IPS-18c (cell line): ENCODE measurements around the gene KCNH3.
A peak's percentile ranks its signal among the peaks of the same experiment; 100 is the strongest.

Source experiments
- H3K4me3 ChIP-seq: 2 replicates; pipeline ENCODE4 v1.7.0; 2013; ENCODE audit warnings: low read depth, mild to moderate bottlenecking, low read length, moderate library complexity; ENCODE audit not compliant: insufficient read depth
- H3K9me3 ChIP-seq: one replicate; pipeline ENCODE4 v1.6.1; 2013; ENCODE audit warnings: mild to moderate bottlenecking, low read length, moderate library complexity; ENCODE audit not compliant: control insufficient read depth, insufficient read depth

Gene KCNH3

GRCh38 chr12:49540229-49541139 lies 1.7 kb downstream of the KCNH3 start:
- peaks cover 2% of the 10 kb centered on the region for H3K9me3 ChIP-seq
- H3K4me3 ChIP-seq: no peak overlapping the region

GRCh38 chr12:49541140-49541861 lies 2.5 kb downstream of the KCNH3 start:
- Histone ChIP-seq H3K4me3 (no peak overlapping the region), H3K9me3 (peaks cover 2% of the 10 kb centered on the region)

- Histone ChIP-seq H3K9me3 (peaks cover 2% of the 10 kb centered on the region), H3K4me3 (no peak overlapping the region)
These were observed 3.2 kb downstream of the KCNH3 start for GRCh38 chr12:49541911-49542505.

GRCh38 chr12:49542592-49543160 lies 3.8 kb downstream of the KCNH3 start:
- peaks cover 5% of the 10 kb centered on the region for H3K9me3 ChIP-seq
- no peak overlapping the region for H3K4me3 ChIP-seq

- Histone ChIP-seq H3K4me3 (no peak overlapping the region), H3K9me3 (peaks cover 5% of the 10 kb centered on the region)
These were observed 4.5 kb downstream of the KCNH3 start for GRCh38 chr12:49543221-49543913.

GRCh38 chr12:49543914-49544815 lies 5.3 kb downstream of the KCNH3 start:
- Histone ChIP-seq H3K9me3 (peaks cover 5% of the 10 kb centered on the region), H3K4me3 (peak overlapping the region; percentile 34)

GRCh38 chr12:49545815-49546214 lies 7.0 kb downstream of the KCNH3 start:
- Histone ChIP-seq H3K4me3 (no peak overlapping the region), H3K9me3 (peaks cover 5% of the 10 kb centered on the region)

- H3K9me3 ChIP-seq: peaks cover 5% of the 10 kb centered on the region
These were observed 7.7 kb downstream of the KCNH3 start for GRCh38 chr12:49546481-49546880.

GRCh38 chr12:49547090-49547690 lies 8.4 kb downstream of the KCNH3 start:
- Histone ChIP-seq H3K9me3 (peaks cover 5% of the 10 kb centered on the region), H3K4me3 (no peak overlapping the region)

More at GRCh38 chr12:49546481-49546880, 7.7 kb downstream of the KCNH3 start:
- H3K4me3 ChIP-seq: no peak overlapping the region

- H3K4me3 ChIP-seq: peak overlapping the region; percentile 26; the same call in 1 of the 2 replicates
These were observed 9.6 kb downstream of the KCNH3 start for GRCh38 chr12:49548481-49548821.

GRCh38 chr12:49548822-49549648 lies 10.2 kb downstream of the KCNH3 start:
- peaks cover 3% of the 10 kb centered on the region for H3K9me3 ChIP-seq
- H3K4me3 ChIP-seq: peak overlapping the region; percentile 26

More at GRCh38 chr12:49548481-49548821, 9.6 kb downstream of the KCNH3 start:
- peaks cover 3% of the 10 kb centered on the region for H3K9me3 ChIP-seq

GRCh38 chr12:49549735-49550692 lies 11.2 kb downstream of the KCNH3 start:
- H3K9me3 ChIP-seq: peaks cover 3% of the 10 kb centered on the region
- 0 out of 2 replicates have a peak overlapping the region, but pooled peaks have one; percentile 26 for H3K4me3 ChIP-seq

GRCh38 chr12:49550693-49551252 lies 11.9 kb downstream of the KCNH3 start:
- Histone ChIP-seq H3K9me3 (peaks cover 3% of the 10 kb centered on the region), H3K4me3 (no peak overlapping the region)

- Histone ChIP-seq H3K4me3 (no peak overlapping the region), H3K9me3 (peaks cover 3% of the 10 kb centered on the region)
These were observed 13.2 kb downstream of the KCNH3 start for GRCh38 chr12:49552014-49552413.
